Epithelial cell of esophagus (primary cell): Measurements from ENCODE around the gene JAKMIP3.
A peak's percentile ranks its signal among the peaks of the same experiment; 100 is the strongest.
"Not testable (repeated sequence)": the region's sequence is repeated elsewhere in the genome, so short reads cannot be mapped to it uniquely, and the experiment has no call there.

Source experiments
- DNase-seq: peaks from one replicate; pipeline ENCODE4 v3.0.0; 2010; ENCODE audit warnings: low read depth
- H3K4me3 ChIP-seq: 2 replicates; pipeline ENCODE4 v1.5.1; 2011; ENCODE audit warnings: mild to moderate bottlenecking, low read length, control low read depth
- TF ChIP-seq, protein P1 (sequence below): IDR thresholded peaks from 2 replicates; pipeline ENCODE4 v1.5.1; 2011; ENCODE audit warnings: low read depth, mild to moderate bottlenecking, low read length, control low read depth, inconsistent platforms; ENCODE audit not compliant: insufficient read depth; ENCODE audit errors: missing control alignments

JAKMIP3 gene

DNA sequence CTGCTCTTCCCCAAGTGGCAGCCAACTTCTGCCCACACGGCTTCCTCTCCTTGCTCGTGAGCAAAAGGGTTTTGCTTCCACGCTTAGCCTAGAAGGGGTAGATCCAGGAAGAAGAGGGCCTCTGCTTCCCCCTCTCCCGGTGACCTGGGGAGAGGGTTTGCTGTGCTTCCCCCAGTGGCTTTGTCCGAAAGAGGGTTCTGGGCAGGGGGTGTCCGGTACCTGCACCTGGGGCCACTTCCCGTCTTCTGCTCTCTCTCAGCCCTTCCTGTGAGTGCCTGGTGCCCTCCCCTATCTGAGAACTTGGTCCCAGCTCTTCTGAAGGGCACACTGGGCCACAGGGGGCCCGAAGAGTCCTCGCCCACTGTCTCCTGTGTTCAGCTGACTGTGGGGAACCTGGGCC lies 11.3 kb downstream of the JAKMIP3 start:
- no peak overlapping the region for H3K4me3 ChIP-seq
- no peak for DNase-seq
- TF ChIP-seq, protein P1, sequence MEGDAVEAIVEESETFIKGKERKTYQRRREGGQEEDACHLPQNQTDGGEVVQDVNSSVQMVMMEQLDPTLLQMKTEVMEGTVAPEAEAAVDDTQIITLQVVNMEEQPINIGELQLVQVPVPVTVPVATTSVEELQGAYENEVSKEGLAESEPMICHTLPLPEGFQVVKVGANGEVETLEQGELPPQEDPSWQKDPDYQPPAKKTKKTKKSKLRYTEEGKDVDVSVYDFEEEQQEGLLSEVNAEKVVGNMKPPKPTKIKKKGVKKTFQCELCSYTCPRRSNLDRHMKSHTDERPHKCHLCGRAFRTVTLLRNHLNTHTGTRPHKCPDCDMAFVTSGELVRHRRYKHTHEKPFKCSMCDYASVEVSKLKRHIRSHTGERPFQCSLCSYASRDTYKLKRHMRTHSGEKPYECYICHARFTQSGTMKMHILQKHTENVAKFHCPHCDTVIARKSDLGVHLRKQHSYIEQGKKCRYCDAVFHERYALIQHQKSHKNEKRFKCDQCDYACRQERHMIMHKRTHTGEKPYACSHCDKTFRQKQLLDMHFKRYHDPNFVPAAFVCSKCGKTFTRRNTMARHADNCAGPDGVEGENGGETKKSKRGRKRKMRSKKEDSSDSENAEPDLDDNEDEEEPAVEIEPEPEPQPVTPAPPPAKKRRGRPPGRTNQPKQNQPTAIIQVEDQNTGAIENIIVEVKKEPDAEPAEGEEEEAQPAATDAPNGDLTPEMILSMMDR: no peak

DNA sequence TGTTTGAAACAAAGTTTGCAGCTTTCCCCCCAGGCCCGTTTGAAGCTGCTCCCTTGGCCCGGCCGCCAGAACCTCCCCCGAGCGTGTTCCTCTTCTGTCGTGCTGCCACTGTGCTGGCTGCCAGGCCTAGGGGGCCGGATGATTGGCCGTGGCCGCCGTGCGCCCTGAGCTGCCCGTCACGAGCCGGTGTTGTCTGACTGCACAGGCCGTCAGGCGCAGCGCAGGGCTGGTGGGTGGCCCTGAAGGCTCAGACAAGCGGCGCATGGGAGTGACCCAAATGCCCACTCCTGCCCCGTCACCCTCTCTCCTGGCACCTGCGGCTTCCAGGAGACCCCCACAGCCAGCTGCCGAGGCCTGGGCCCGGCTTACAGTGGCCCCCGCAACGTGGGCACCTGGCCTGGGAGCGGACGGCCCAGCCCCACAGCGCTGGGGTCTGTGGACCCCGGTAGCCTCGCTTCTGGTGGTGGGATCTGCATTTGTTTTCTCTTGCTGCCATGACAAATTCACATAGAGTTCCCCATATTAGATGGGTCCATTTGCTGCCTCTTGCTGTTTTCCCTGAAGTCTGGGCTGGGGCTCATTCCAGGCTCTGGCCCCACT lies 13.1 kb downstream of the JAKMIP3 start:
- no peak for DNase-seq
- TF ChIP-seq, protein P1: no peak
- H3K4me3 ChIP-seq: no peak overlapping the region

DNA sequence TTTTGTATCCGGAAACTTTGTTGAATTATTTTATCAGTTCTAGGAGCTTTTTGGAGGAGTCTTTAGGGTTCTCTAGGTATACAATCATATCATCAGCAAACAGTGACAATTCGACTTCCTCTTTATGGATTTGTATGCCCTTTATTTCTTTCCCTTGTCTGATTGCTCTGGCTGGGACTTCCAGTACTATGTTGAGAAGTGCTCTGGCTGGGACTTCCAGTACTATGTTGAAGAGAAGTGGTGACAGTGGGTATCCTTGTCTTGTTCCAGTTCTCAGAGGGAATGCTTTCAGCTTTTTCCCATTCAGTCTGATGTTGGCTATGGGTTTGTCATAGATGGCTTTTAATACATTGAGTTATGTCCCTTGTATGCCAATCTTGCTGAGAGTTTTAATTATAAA lies 18.6 kb downstream of the JAKMIP3 start:
- DNase-seq, H3K4me3 ChIP-seq: not testable (repeated sequence)

DNA sequence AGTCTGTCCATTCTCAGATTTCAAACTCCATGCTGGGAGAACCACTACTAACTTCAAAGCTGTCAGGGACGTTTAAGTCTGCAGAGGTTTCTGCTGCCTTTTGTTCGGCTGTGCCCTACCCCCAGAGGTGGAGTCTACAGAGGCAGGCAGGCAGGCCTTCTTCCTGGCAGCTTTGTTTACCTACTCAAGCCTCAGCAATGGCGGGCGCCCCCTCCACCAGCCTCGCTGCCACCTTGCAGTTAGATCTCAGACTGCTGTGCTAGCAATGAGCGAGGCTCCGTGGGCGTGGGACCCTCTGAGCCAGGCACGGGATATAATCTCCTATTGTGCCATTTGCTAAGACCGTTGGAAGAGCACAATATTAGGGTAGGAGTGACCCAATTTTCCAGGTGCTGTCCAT lies 27.5 kb downstream of the JAKMIP3 start:
- H3K4me3 ChIP-seq, DNase-seq: not testable (repeated sequence)

DNA sequence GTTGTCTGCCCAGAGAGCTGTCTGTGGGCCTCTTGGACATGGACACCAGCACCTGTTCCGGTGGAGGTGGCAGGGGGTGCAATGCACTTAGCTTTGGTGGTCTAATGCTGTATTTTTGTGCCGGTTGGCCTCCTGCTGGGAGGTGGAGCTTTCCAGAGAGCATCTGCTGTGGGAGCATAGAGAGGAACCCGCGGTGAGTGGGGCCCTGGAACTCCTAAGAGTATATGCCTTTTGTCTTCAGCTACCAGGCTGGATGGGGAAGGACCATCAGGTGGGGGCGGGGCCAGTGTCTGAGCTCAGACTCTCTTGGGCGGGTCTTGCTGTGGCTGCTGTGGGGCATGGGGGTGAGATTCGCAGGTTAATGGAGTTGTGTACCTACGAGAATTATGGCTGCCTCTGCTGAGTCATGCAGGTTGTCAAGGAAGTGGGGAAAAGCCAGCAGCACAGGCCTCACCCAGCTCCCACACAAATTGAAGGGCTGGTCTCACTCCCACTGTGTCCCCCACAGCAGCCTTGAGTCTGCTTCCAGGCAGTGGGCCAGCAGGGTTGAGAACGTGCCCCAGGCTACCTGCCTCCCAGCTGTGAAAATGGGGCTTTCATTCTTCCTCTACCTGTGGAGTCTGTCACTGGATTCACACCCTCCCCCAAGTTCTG lies 29.0 kb downstream of the JAKMIP3 start:
- no peak overlapping the region for H3K4me3 ChIP-seq
- TF ChIP-seq, protein P1: no peak
- no peak for DNase-seq

DNA sequence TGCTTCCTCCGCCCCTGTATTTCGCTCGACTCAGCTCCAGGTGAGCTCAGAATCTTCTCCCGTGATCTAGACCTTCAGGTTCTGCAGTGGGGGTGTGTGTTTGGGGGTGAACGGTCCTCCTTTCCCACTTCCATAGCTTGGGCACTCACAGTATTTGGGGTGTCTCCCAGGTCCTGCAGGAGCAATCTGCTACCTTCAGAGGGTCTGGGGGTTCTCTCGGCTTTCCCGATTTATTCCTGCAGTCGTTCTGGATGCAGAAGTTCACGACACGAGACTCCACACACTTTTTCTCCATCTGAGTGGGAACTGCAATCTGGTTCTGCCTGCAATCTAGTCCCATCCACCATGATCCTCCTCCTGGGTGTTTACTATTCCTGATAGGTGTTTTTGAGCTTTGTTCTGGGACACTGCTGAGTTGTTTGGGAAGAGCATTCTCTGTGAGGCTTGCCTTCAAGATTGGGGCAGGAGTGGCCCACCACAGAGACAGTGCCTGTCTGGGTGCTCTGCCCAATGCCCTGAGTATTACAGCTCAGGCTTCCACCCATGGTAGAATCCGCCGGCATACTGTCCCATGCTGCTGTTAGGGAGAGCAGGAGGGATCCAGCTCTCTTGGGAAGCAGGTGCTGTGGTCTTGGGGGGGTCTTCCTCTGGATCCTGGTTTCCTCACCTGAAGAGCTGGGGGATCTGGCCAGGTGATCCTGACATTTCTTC lies 29.8 kb downstream of the JAKMIP3 start:
- H3K4me3 ChIP-seq: no peak overlapping the region
- TF ChIP-seq, protein P1: no peak
- no peak for DNase-seq

DNA sequence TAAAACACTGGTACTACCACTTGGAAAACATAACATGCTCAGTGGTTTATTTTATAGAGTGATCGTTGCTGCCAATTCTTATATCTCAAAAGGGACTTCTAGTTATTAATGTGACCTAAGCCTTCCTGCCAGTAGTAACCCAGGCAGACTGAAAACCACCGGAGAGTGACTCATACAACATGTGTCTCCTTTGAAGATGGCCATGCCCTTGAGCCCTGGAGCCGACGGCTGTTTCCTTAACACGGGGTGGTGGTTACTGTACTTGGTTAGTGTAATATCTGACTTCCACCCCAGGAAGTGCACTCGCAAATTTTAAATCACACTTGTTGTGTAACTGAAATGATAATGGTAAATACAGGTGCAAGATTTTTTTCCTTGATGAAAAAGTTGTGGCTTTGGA lies 30.5 kb downstream of the JAKMIP3 start:
- no peak overlapping the region for H3K4me3 ChIP-seq
- TF ChIP-seq, protein P1: no peak
- peak; percentile 20 for DNase-seq
